IPS-18c (cell line): ENCODE results near the gene AGXT2.

Experiments used
- H3K4me3 ChIP-seq: 2 replicates; pipeline ENCODE4 v1.7.0; 2013; ENCODE audit warnings: low read depth, mild to moderate bottlenecking, low read length, moderate library complexity; ENCODE audit not compliant: insufficient read depth
- H3K9me3 ChIP-seq: one replicate; pipeline ENCODE4 v1.6.1; 2013; ENCODE audit warnings: mild to moderate bottlenecking, low read length, moderate library complexity; ENCODE audit not compliant: control insufficient read depth, insufficient read depth

Gene AGXT2

GRCh38 chr5:34957321-34957720 is 90.4 kb downstream of the AGXT2 start:
- no peaks in the 10 kb centered on the region for H3K9me3 ChIP-seq

More at GRCh38 chr5:34957321-34957720, 90.4 kb downstream of the AGXT2 start:
- no peak overlapping the region for H3K4me3 ChIP-seq
